ENCODE results near the gene ANKK1.

GRCh38 chr11:113408206-113408605 is 20.6 kb downstream of the ANKK1 start:
- TF ChIP-seq CTCF (conservative IDR thresholded peaks at IDR 0.05 in 1 of 2, IDR thresholded peaks at IDR 0.05 in 1 of 2; ENCODE audit: low read depth in 1 of 2, low read length in 2 of 2) = no peak
- no peak for TF ChIP-seq EZH2 (IDR thresholded peaks at IDR 0.05; ENCODE audit: low read length, missing control alignments)

Measured in fibroblast of lung (primary cell).